Endothelial cell of umbilical vein (primary cell): ENCODE results near the gene TNPO3. TPM values are rescaled to one million over a fixed set of nuclear protein-coding genes. Genes with fewer than 3 reads are reported as not detected.

Source experiments
- BruUV-seq: library from RNA; stranded (reverse); fragments of 400-500 nt; replicated peaks from 2 replicates; lab custom pipeline; 2021; lab: Mats Ljungman, UMichigan
- CTCF ChIA-PET: fragments of 300-600, 350-600 bp; sonication (Branson Sonifier 250); formaldehyde crosslinking; loops from one replicate; lab custom pipeline; 2021; ENCODE audit warnings: antibody characterized with exemption, inconsistent platforms; lab: Charles Lee
- POLR2A ChIA-PET: fragments of 300-600, 350-600 bp; sonication (Branson Sonifier 250); formaldehyde crosslinking; loops from one replicate; lab custom pipeline; 2021; ENCODE audit warnings: antibody characterized with exemption, inconsistent platforms; lab: Charles Lee
- DNase-seq: peaks from one replicate; pipeline ENCODE4 v3.0.0-alpha.2; 2011; ENCODE audit warnings: low read depth, low spot score
- FAIRE-seq: peaks from 2 replicates; lab custom pipeline; 2011; peaks lifted over from hg19 to GRCh38; lab: Jason Lieb, UNC
- H2AFZ ChIP-seq: 2 replicates; pipeline ENCODE4 v1.6.0; 2012; ENCODE audit warnings: low read depth, low read length, control low read depth, inconsistent platforms
- H3K27ac ChIP-seq: 2 replicates; pipeline ENCODE4 v1.5.1; 2011; ENCODE audit warnings: low read depth, mild to moderate bottlenecking, control low read depth, low read length, moderate library complexity; ENCODE audit not compliant: insufficient read depth
- H3K27me3 ChIP-seq, 2 experiments: 2 replicates each; pipeline versions ENCODE4 v1.6.0 to v1.6.1; 2011; ENCODE audit warnings: low read length in 2 of 2, mixed read lengths in 1 of 2; ENCODE audit not compliant: control insufficient read depth in 2 of 2, insufficient read depth in 2 of 2
- H3K36me3 ChIP-seq, 2 experiments: 2 replicates in 1 of 2; 3 replicates in 1 of 2; pipeline ENCODE4 v1.5.1; 2011; ENCODE audit warnings: low read length in 2 of 2, mild to moderate bottlenecking in 1 of 2, moderate library complexity in 1 of 2; ENCODE audit not compliant: control insufficient read depth in 2 of 2, insufficient read depth in 2 of 2; ENCODE audit errors: extremely low read depth in 1 of 2
- H3K4me1 ChIP-seq: 3 replicates; pipeline ENCODE4 v1.5.1; 2011; ENCODE audit warnings: mild to moderate bottlenecking, low read length; ENCODE audit not compliant: control insufficient read depth, insufficient read depth; ENCODE audit errors: extremely low read depth
- H3K4me2 ChIP-seq: 2 replicates; pipeline ENCODE4 v1.6.1; 2011; ENCODE audit warnings: low read length, control low read depth, mixed read lengths; ENCODE audit not compliant: insufficient read depth
- H3K4me3 ChIP-seq, 3 experiments: fragments of 200-600 bp in 1 of 3; sonication (generic), shearing (Covaris generic) in 1 of 3; replicated peaks in 1 of 3; 2 replicates each; pipeline ENCODE4 v1.5.1; 2011 to 2016; ENCODE audit warnings: control low read depth in 3 of 3, low read length in 3 of 3, mild to moderate bottlenecking in 2 of 3, inconsistent platforms in 1 of 3, low read depth in 1 of 3, moderate library complexity in 1 of 3; ENCODE audit not compliant: insufficient read depth in 1 of 3
- H3K79me2 ChIP-seq: 2 replicates; pipeline ENCODE4 v1.6.0; 2012; ENCODE audit warnings: low read length, inconsistent platforms; ENCODE audit not compliant: control insufficient read depth, insufficient read depth
- H3K9ac ChIP-seq: replicated peaks from 2 replicates; pipeline ENCODE3; 2011; ENCODE audit warnings: low read length, control low read depth; ENCODE audit not compliant: insufficient read depth; ENCODE audit errors: extremely low read depth
- H3K9me1 ChIP-seq: replicated peaks from 3 replicates; pipeline ENCODE4 v1.6.0; 2011; ENCODE audit warnings: mild to moderate bottlenecking, low read length; ENCODE audit not compliant: control insufficient read depth, insufficient read depth; ENCODE audit errors: extremely low read depth
- H3K9me3 ChIP-seq: replicated peaks from 2 replicates; pipeline ENCODE4 v1.5.1; 2012; ENCODE audit warnings: low read length, inconsistent platforms; ENCODE audit not compliant: control insufficient read depth, insufficient read depth
- H4K20me1 ChIP-seq: replicated peaks from 2 replicates; pipeline ENCODE3; 2011; ENCODE audit warnings: mild to moderate bottlenecking, low read length; ENCODE audit not compliant: control insufficient read depth, insufficient read depth; ENCODE audit errors: extremely low read depth
- CTCF ChIP-seq, 2 donors: IDR thresholded peaks; 1 replicate in 1 of 2; 2 replicates in 1 of 2; pipeline ENCODE4 v1.5.1; 2011; ENCODE audit warnings: low read length in 2 of 2, mild to moderate bottlenecking in 2 of 2, moderate library complexity in 2 of 2, control low read depth in 1 of 2, inconsistent platforms in 1 of 2, low read depth in 1 of 2; ENCODE audit not compliant: insufficient read depth in 1 of 2; ENCODE audit errors: extremely low read depth in 1 of 2
- EZH2 ChIP-seq: IDR thresholded peaks from 2 replicates; pipeline ENCODE4 v1.6.1; 2012; ENCODE audit warnings: borderline replicate concordance, low read depth, mild to moderate bottlenecking, moderate library complexity, low read length, inconsistent platforms; ENCODE audit not compliant: severe bottlenecking
- FOS ChIP-seq: IDR thresholded peaks from 2 replicates; pipeline ENCODE4 v1.6.1; 2011; ENCODE audit warnings: mild to moderate bottlenecking, low read length, moderate library complexity, borderline replicate concordance; ENCODE audit not compliant: insufficient read depth
- GATA2 ChIP-seq: IDR thresholded peaks from 2 replicates; pipeline ENCODE4 v1.7.0; 2011; ENCODE audit warnings: low read depth, mild to moderate bottlenecking, moderate library complexity, mixed read lengths, low read length; ENCODE audit not compliant: insufficient read length, insufficient read depth
- JUN ChIP-seq: IDR thresholded peaks from 2 replicates; pipeline ENCODE4 v1.6.1; 2011; ENCODE audit warnings: borderline replicate concordance, low read depth; ENCODE audit not compliant: insufficient read length, insufficient read depth
- MAX ChIP-seq: IDR thresholded peaks from 2 replicates; pipeline ENCODE4 v1.6.1; 2011; ENCODE audit not compliant: insufficient read depth, insufficient read length
- MYC ChIP-seq: IDR thresholded peaks from one replicate; pipeline ENCODE4 v1.6.1; 2011; ENCODE audit warnings: mild to moderate bottlenecking, low read depth, low read length
- POLR2A ChIP-seq: IDR thresholded peaks from 2 replicates; pipeline ENCODE4 v1.6.1; 2012; ENCODE audit warnings: low read depth, mild to moderate bottlenecking, control low read depth, low read length
- POLR2AphosphoS5 ChIP-seq: IDR thresholded peaks from 2 replicates; pipeline ENCODE4 v1.6.1; 2012; ENCODE audit warnings: low read depth, mild to moderate bottlenecking, control low read depth, low read length, moderate library complexity; ENCODE audit not compliant: insufficient read depth
- dilution Hi-C: fragments of 300-500 bp; cut with MboI; formaldehyde crosslinking; loops from one replicate; pipeline ENCODE4 v1.15.0; 2019; ENCODE audit warnings: low sequenced_read_pairs; ENCODE audit not compliant: extremely low pct_ligation_motif_present
- intact Hi-C: fragments of 100-400 bp; cut with micrococcal nuclease; formaldehyde crosslinking; loops from one replicate; pipeline ENCODE4 v1.10.0; 2022
- polyA plus RNA-seq, 4 experiments: library from polyadenylated mRNA; depleted of rRNA in 3 of 4; stranded (reverse) in 3 of 4; unstranded in 1 of 4; fragments of >200 nt; gene quantifications; 2 replicates each; pipeline versions ENCODE4 v1.2.1 to v1.2.3, GENCODE V29; 2011 to 2012; ENCODE audit warnings: missing spikeins in 1 of 4
- total RNA-seq: library from RNA; stranded (reverse); gene quantifications from 2 replicates; pipeline ENCODE4 v1.2.3, GENCODE V29; 2021

Gene TNPO3
- total and polyA plus RNA-seq, 2 donors (not counting 3 experiments of a cell fraction or from before 2014, with no cell fraction given), result 29.0 to 46.9 TPM

GRCh38 chr7:128968624-128969023 is 86.3 kb downstream of the TNPO3 start:
- H3K4me1 ChIP-seq, result no peaks in the 10 kb centered on the region
- no peak overlapping the region for H3K9ac ChIP-seq
- H3K9me1 ChIP-seq, result no peaks in the 10 kb centered on the region
- no peaks in the 10 kb centered on the region for H4K20me1 ChIP-seq
- no peaks in the 10 kb centered on the region for H3K79me2 ChIP-seq
- POLR2A ChIA-PET, result no interaction called here
- no peak overlapping the region for H3K27ac ChIP-seq
- no peak overlapping the region for H2AFZ ChIP-seq
- no peak overlapping the region for H3K4me3 ChIP-seq
- intact Hi-C loops (no loop called here), dilution Hi-C loops (no loop called here)
- no peak for TF ChIP-seq MAX
- no peak for TF ChIP-seq POLR2AphosphoS5
- no peak for TF ChIP-seq EZH2
- TF ChIP-seq GATA2, result no peak
- no peak for TF ChIP-seq MYC
- no peak for TF ChIP-seq POLR2A
- no peak for TF ChIP-seq JUN
- no peak for TF ChIP-seq FOS
- no peak for TF ChIP-seq CTCF (IDR thresholded peaks at IDR 0.05; ENCODE audit: extremely low read depth in 1 of 2, insufficient read depth in 1 of 2, low read depth in 1 of 2, low read length in 2 of 2)
- H3K9me3 ChIP-seq, result no peaks in the 10 kb centered on the region
- BruUV-seq, result no TSS peak
- CTCF ChIA-PET, result interaction anchor here (0.6 to 1.5 kb wide), 3 partner anchors 9 to 123 kb away, joined by 3 to 5 read pairs (median 4); no protein-coding TSS in a partner anchor
- no peak for FAIRE-seq
- no peak overlapping the region for H3K4me2 ChIP-seq
- H3K36me3 ChIP-seq, result peaks cover 15 to 16% of the 10 kb centered on the region in 2 experiments
- no peaks in the 10 kb centered on the region for H3K27me3 ChIP-seq
- no peak for DNase-seq
